OCI-LY3 (cell line): ENCODE data around the gene ZFP36L1.

Experiments used
- CTCF ChIP-seq: fragments of 200-600, 300-600 bp; sonication (generic); IDR thresholded peaks from 2 replicates; pipeline ENCODE4 v1.5.1; 2014; ENCODE audit warnings: antibody characterized with exemption, low read length, low read depth
- EZH2phosphoT487 ChIP-seq: fragments of 200-600 bp; shearing (Covaris generic); IDR thresholded peaks from 2 replicates; pipeline ENCODE4 v1.6.1; 2018; ENCODE audit warnings: antibody characterized with exemption, mixed run types, low read depth

DNA sequence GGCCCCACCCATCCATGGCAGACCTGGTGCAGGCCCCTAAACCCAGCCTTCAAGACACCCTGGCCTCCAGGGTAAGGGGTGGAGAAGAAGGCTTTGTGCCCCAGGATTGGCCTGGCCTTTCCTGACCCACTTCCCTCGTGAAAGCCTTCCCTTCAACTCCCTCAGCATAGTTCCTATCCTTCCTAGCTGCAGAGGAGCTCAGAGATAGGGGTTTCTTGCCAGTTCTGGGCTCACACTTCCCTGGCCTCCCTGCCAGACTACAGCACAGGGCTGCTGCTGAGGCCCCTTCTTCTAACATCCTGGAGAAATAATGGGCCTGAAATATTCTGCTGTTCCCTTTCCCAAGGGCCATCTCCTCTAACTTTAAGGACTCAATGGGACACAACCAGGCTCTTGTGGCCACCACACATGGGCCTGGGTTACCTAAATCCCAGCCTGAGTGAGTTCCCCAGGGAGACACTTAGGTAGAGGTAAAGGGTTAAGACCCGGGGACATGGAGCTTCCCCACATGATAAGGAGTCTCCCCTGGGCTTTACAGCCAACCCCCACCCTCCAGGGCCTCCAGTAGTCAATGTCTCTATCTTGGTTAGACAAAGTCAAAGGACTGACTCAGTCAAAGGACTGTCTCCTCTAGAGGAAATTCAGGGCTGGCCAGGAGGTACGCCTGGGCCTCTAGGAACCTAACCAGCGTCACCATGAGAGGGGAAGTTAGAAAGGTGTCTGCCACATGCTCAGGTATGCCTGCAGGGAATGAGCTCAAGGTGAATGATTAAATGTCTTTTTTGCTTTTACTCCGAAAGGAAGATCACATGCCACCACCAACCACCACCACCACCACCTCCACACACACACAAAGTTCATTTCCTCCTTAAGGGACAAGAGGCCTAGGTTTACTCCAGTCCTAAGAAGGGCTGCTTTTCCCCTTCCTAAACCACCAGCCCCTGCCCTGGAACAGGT lies 7.1 kb downstream of the ZFP36L1 start:
- TF ChIP-seq CTCF, result no peak
- TF ChIP-seq EZH2phosphoT487, result no peak
